GM18498 (cell line): ENCODE results near the gene HES3.
A peak's percentile ranks its signal among the peaks of the same experiment; 100 is the strongest.

Experiments used
- ATAC-seq: cut with Tn5 transposase; IDR thresholded peaks from one replicate; pipeline ENCODE4 v1.9.1; 2021; ENCODE audit warnings: mild to moderate bottlenecking, moderate library complexity; ENCODE audit not compliant: unreplicated experiment

Gene HES3

GRCh38 chr1:6243993-6244392 lies at the start of gene HES3:
TSS of gene HES3 (plus strand) at chr1:6244179. CDS start at chr1:6244366, 187 bp downstream.
- no peak for ATAC-seq

GRCh38 chr1:6197746-6198427 lies 46.1 kb upstream of the HES3 start:
- no peak for ATAC-seq

- ATAC-seq = peak; percentile 31
Measured at GRCh38 chr1:6198646-6199297, 45.2 kb upstream of the HES3 start.

GRCh38 chr1:6199298-6200187 lies 44.4 kb upstream of the HES3 start, which contains the start of gene RPL22:
TSS of gene RPL22 (minus strand) at chr1:6199595. CDS start at chr1:6199573, 22 bp downstream.
- ATAC-seq = peak; percentile 92

- ATAC-seq = no peak
Measured at GRCh38 chr1:6200188-6200809, 43.7 kb upstream of the HES3 start.

GRCh38 chr1:6202256-6202655 lies 41.7 kb upstream of the HES3 start:
- ATAC-seq = no peak

- ATAC-seq = peak; percentile 50
Measured at GRCh38 chr1:6205849-6206519, 38.0 kb upstream of the HES3 start, which contains the start of gene RNF207. TSS of gene RNF207 (plus strand) at chr1:6206119. CDS start at chr1:6206536, 417 bp downstream.

- no peak for ATAC-seq
Measured at GRCh38 chr1:6206520-6206855, 37.5 kb upstream of the HES3 start.

GRCh38 chr1:6207075-6207885 lies 36.7 kb upstream of the HES3 start:
- ATAC-seq = no peak

GRCh38 chr1:6207921-6208320 lies 36.1 kb upstream of the HES3 start:
- ATAC-seq = no peak

- no peak for ATAC-seq
Measured at GRCh38 chr1:6208723-6209660, 35.0 kb upstream of the HES3 start.

GRCh38 chr1:6209661-6210580 lies 34.1 kb upstream of the HES3 start:
- no peak for ATAC-seq

GRCh38 chr1:6210591-6211355 lies 33.2 kb upstream of the HES3 start:
- no peak for ATAC-seq

GRCh38 chr1:6211731-6212130 lies 32.2 kb upstream of the HES3 start:
- ATAC-seq = no peak

GRCh38 chr1:6212193-6212959 lies 31.6 kb upstream of the HES3 start:
- no peak for ATAC-seq
